K562 (cell line): ENCODE results near the gene HOTAIR. TPM values are rescaled to one million over a fixed set of nuclear protein-coding genes. Genes with fewer than 3 reads are reported as not detected.

ENCODE experiments used
- ATAC-seq: fragments of 200-7000 bp; cut with Tn5 transposase; 3 replicates; pipeline ENCODE4 v1.9.1; 2020; ENCODE audit warnings: moderate library complexity
- BruUV-seq: library from RNA; stranded (reverse); fragments of 400-500 nt; replicated peaks from 2 replicates; lab custom pipeline; 2021; lab: Mats Ljungman, UMichigan
- CTCF ChIA-PET: fragments of 300-600 bp; formaldehyde crosslinking; extraction: SDS; loops from one replicate; lab custom pipeline; 2021; ENCODE audit warnings: low intra/inter-chr PET ratio; lab: Yijun Ruan, JAX
- POLR2A ChIA-PET: fragments of 300-600, 350-650 bp; sonication (Branson Sonifier 250); formaldehyde crosslinking; extraction: SDS; loops from one replicate; lab custom pipeline; 2021; ENCODE audit warnings: antibody characterized with exemption, inconsistent platforms; lab: Yijun Ruan, JAX
- DNase-seq, 4 experiments: peaks; one replicate each; pipeline versions ENCODE4 v3.0.0 to v3.0.0-alpha.2; 2011 to 2018; ENCODE audit warnings: low spot score in 3 of 4, mixed read lengths in 3 of 4; ENCODE audit errors: extremely low read depth in 1 of 4
- FAIRE-seq: peaks from 2 replicates; lab custom pipeline; 2011; peaks lifted over from hg19 to GRCh38; lab: Jason Lieb, UNC
- H2AFZ ChIP-seq: 2 replicates; pipeline ENCODE4 v1.6.0; 2011; ENCODE audit warnings: low read depth, low read length, control low read depth, inconsistent platforms
- H3K27ac ChIP-seq: fragments of 200-600 bp; 3 replicates; pipeline ENCODE4 v1.8.0; 2011; ENCODE audit warnings: low read depth, mild to moderate bottlenecking, control low read depth, inconsistent platforms, low read length, moderate library complexity, mixed read lengths; ENCODE audit errors: extremely low read depth
- H3K27me3 ChIP-seq, 2 experiments: fragments of 300-600 bp in 1 of 2; 2 replicates in 1 of 2; 3 replicates in 1 of 2; pipeline versions ENCODE4 v1.6.0 to v1.8.0; 2011; ENCODE audit warnings: inconsistent platforms in 2 of 2, low read length in 2 of 2, mild to moderate bottlenecking in 1 of 2, mixed read lengths in 1 of 2, moderate library complexity in 1 of 2; ENCODE audit not compliant: control insufficient read depth in 2 of 2, insufficient read depth in 2 of 2
- H3K36me3 ChIP-seq: fragments of 300-600 bp; 3 replicates; pipeline ENCODE4 v1.8.0; 2011; ENCODE audit warnings: mild to moderate bottlenecking, low read length, inconsistent platforms; ENCODE audit not compliant: control insufficient read depth, insufficient read depth
- H3K4me1 ChIP-seq, 2 experiments: fragments of 200-600 bp in 1 of 2; replicated peaks in 1 of 2; 2 replicates in 1 of 2; 3 replicates in 1 of 2; pipeline versions ENCODE4 v1.5.1 to v1.8.0; 2011; ENCODE audit warnings: inconsistent platforms in 2 of 2, low read length in 2 of 2, mild to moderate bottlenecking in 1 of 2, mixed read lengths in 1 of 2, moderate library complexity in 1 of 2; ENCODE audit not compliant: control insufficient read depth in 2 of 2, insufficient read depth in 2 of 2
- H3K4me2 ChIP-seq: 2 replicates; pipeline ENCODE4 v1.6.1; 2011; ENCODE audit warnings: low read length, control low read depth, inconsistent platforms, mixed read lengths; ENCODE audit not compliant: insufficient read depth
- H3K4me3 ChIP-seq: fragments of 200-600 bp; sonication (generic), shearing (Covaris generic); 2 replicates; pipeline ENCODE4 v1.5.1; 2016; ENCODE audit warnings: control low read depth, inconsistent platforms
- H3K79me2 ChIP-seq: fragments of 200-600 bp; 3 replicates; pipeline ENCODE4 v1.8.0; 2011; ENCODE audit warnings: low read length, inconsistent platforms; ENCODE audit not compliant: control insufficient read depth, insufficient read depth
- H3K9ac ChIP-seq, 2 experiments: 2 replicates each; pipeline versions ENCODE4 v1.6.0 to v1.6.1; 2011; ENCODE audit warnings: low read depth in 2 of 2, low read length in 2 of 2, control low read depth in 1 of 2, inconsistent platforms in 1 of 2, mild to moderate bottlenecking in 1 of 2, mixed read lengths in 1 of 2; ENCODE audit not compliant: insufficient read depth in 1 of 2
- H3K9me1 ChIP-seq: one replicate; pipeline ENCODE4 v1.6.0; 2011; ENCODE audit warnings: inconsistent platforms, mild to moderate bottlenecking, low read length, moderate library complexity; ENCODE audit not compliant: control insufficient read depth, insufficient read depth
- H3K9me3 ChIP-seq: replicated peaks from 2 replicates; pipeline ENCODE4 v1.5.1; 2011; ENCODE audit warnings: low read depth, low read length, inconsistent platforms; ENCODE audit not compliant: control insufficient read depth, insufficient read depth
- H4K20me1 ChIP-seq: replicated peaks from 2 replicates; pipeline ENCODE4 v1.6.1; 2011; ENCODE audit warnings: low read length, inconsistent platforms, mixed read lengths; ENCODE audit not compliant: control insufficient read depth, insufficient read depth
- CBFA2T3 ChIP-seq: fragments of 450-650 bp; IDR thresholded peaks from 2 replicates; pipeline ENCODE4 v1.6.1; 2017
- CBX5 ChIP-seq: IDR thresholded peaks from 2 replicates; pipeline ENCODE4 v1.6.1; 2014; ENCODE audit warnings: low read depth, borderline replicate concordance
- CREB1 ChIP-seq, 2 experiments: sonication (generic) in 1 of 2; formaldehyde crosslinking in 1 of 2; IDR thresholded peaks; 2 replicates each; pipeline versions ENCODE4 v1.6.1 to v1.8.0; 2012 to 2022; ENCODE audit warnings: inconsistent platforms in 1 of 2, mild to moderate bottlenecking in 1 of 2, missing genetic modification reagents in 1 of 2, moderate library complexity in 1 of 2
- CREB3 ChIP-seq: fragments of 450-650 bp; conservative IDR thresholded peaks from 2 replicates; pipeline ENCODE4 v1.6.1; 2016; ENCODE audit warnings: missing genetic modification characterization, low read depth, mild to moderate bottlenecking, missing compliant biosample characterization, moderate library complexity
- DIDO1 ChIP-seq: fragments of 450-650 bp; IDR thresholded peaks from 2 replicates; pipeline ENCODE4 v1.6.1; 2016; ENCODE audit warnings: low read depth, missing biosample characterization, missing genetic modification characterization
- NR3C1 ChIP-seq: sonication (generic); formaldehyde crosslinking; IDR thresholded peaks from 2 replicates; pipeline ENCODE4 v1.8.1; 2022; ENCODE audit warnings: missing genetic modification reagents
- RAD21 ChIP-seq, 2 experiments: fragments of 250-450 bp in 1 of 2; fragments of 450-650 bp in 1 of 2; sonication (Bioruptor Pico) in 1 of 2; formaldehyde crosslinking in 1 of 2; IDR thresholded peaks in 1 of 2; conservative IDR thresholded peaks in 1 of 2; 2 replicates each; pipeline versions ENCODE4 v1.4.0 to v1.8.0; 2020 to 2022; ENCODE audit warnings: mild to moderate bottlenecking in 2 of 2, moderate library complexity in 1 of 2
- RERE ChIP-seq: sonication (generic); formaldehyde crosslinking; IDR thresholded peaks from 2 replicates; pipeline ENCODE4 v1.8.0; 2023; ENCODE audit warnings: missing genetic modification reagents, mild to moderate bottlenecking, borderline replicate concordance
- SNIP1 ChIP-seq: fragments of 450-650 bp; IDR thresholded peaks from 2 replicates; pipeline ENCODE4 v1.7.1; 2017; ENCODE audit warnings: low read depth, mild to moderate bottlenecking
- SRSF3 ChIP-seq: fragments of 200-400 bp; formaldehyde crosslinking; IDR thresholded peaks from 2 replicates; pipeline ENCODE4 v1.6.1; 2016; ENCODE audit warnings: mild to moderate bottlenecking, low read length, moderate library complexity; ENCODE audit not compliant: insufficient read depth
- SUPT5H ChIP-seq: fragments of 450-650 bp; IDR thresholded peaks from 2 replicates; pipeline ENCODE4 v1.6.1; 2016
- ZNF121 ChIP-seq: sonication (generic); formaldehyde crosslinking; conservative IDR thresholded peaks from 2 replicates; pipeline ENCODE4 v1.8.0; 2022; ENCODE audit warnings: missing genetic modification reagents
- WGBS: fragments of 100-300 bp; shearing (Covaris generic); methylation state at CpG from one replicate; pipeline ENCODE4 v1.1.6; 2016; ENCODE audit warnings: low coverage, mixed read lengths; ENCODE audit not compliant: insufficient coverage; ENCODE audit errors: missing lambda C conversion rate; 5-methylcytosine and 5-hydroxymethylcytosine counted together
- in situ Hi-C: fragments of 300-500 bp; cut with MboI; formaldehyde crosslinking; loops from 4 replicates; pipeline ENCODE4 v1.15.0; 2018; ENCODE audit warnings: inconsistent platforms, mixed read lengths
- intact Hi-C: fragments of 100-400 bp; cut with micrococcal nuclease; formaldehyde crosslinking; loops from 2 replicates; pipeline ENCODE4 v1.14.2; 2022
- polyA plus RNA-seq, 8 experiments: library from polyadenylated mRNA; depleted of rRNA in 4 of 8; stranded (reverse) in 5 of 8; unstranded in 3 of 8; fragments of >200 nt; fragmentation: Nextera tagmentation in 2 of 8; fragmentation: Illumina TruSeq in 1 of 8; extraction: Ambion mirVana in 2 of 8; extraction: Trizol in 1 of 8; gene quantifications; 2 replicates each; pipeline versions ENCODE4 v1.2.1 to v1.2.3, GENCODE V29; 2011 to 2014; ENCODE audit warnings: inconsistent platforms in 1 of 8, missing spikeins in 1 of 8
- total RNA-seq, 7 experiments: library from RNA; depleted of rRNA in 6 of 7; stranded (reverse); fragments of >200 nt in 6 of 7; fragmentation: Illumina TruSeq in 2 of 7; extraction: Trizol in 2 of 7; gene quantifications; 2 replicates each; pipeline versions ENCODE4 v1.2.1 to v1.2.3, GENCODE V29; 2011 to 2021; ENCODE audit warnings: low replicate concordance in 1 of 7
- TF ChIP-seq, protein P1 (sequence below): fragments of 450-650 bp; formaldehyde crosslinking; IDR thresholded peaks from 2 replicates; pipeline ENCODE4 v1.4.0; 2022; ENCODE audit warnings: mild to moderate bottlenecking, moderate library complexity

Gene HOTAIR
- total and polyA plus RNA-seq, 9 of the 15 experiments (the other 6 are each of a cell fraction or from before 2014, with no cell fraction given), result 0.04 TPM; not detected in 8

DNA sequence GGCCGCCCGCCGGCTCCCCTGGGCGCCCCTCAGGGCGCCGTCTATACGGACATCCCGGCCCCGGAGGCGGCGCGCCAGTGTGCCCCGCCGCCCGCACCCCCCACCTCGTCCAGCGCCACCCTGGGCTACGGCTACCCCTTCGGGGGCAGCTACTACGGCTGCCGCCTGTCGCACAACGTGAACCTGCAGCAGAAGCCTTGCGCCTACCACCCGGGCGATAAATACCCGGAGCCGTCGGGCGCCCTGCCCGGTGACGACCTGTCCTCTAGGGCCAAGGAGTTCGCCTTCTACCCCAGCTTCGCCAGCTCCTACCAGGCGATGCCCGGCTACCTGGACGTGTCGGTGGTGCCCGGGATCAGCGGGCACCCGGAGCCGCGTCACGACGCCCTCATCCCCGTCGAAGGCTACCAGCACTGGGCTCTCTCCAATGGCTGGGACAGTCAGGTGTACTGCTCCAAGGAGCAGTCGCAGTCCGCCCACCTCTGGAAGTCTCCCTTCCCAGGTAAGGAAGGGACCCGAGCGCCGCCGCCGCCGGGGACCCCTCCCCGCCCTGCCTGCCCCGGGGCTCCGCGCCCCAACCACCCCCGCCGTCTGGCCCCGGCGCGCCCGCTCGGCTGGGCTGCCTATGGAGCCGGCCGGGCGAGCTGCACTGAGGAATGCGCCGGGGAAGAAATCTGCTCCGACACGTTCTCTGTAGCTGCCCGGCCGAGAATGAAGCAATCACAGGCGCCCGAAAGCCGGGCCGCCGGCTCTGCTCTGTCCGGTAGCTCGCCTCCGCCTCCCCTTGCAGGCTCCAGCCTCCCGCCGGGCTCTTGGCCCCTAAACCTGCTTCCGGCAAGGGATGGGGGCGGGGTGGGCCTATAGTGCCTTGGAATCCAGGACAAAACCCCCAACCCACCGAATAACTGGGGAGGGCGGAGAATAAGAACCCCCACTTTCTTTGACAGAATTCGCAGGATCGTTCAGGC, 35.3 kb downstream of the HOTAIR start:
- Histone ChIP-seq H3K9me3 (no peaks in the 10 kb centered on the region), H3K4me2 (0 out of 2 replicates have a peak overlapping the region, but pooled peaks have one; percentile 62), H3K9ac (peak overlapping the region in 1 of 2 experiments; percentile 85; a peak in 2 of 4 replicates), H3K27ac (no peak overlapping the region), H3K79me2 (no peaks in the 10 kb centered on the region), H3K36me3 (no peaks in the 10 kb centered on the region), H2AFZ (no peak overlapping the region; the same call in 1 of the 2 replicates), H4K20me1 (no peaks in the 10 kb centered on the region), H3K4me1 (peaks cover 0 to 24% of the 10 kb centered on the region in 2 experiments; a peak in 2 of 5 replicates), H3K9me1 (no peaks in the 10 kb centered on the region), H3K4me3 (peak overlapping the region; percentile 15; the same call in 1 of the 2 replicates), H3K27me3 (peaks cover 33 to 60% of the 10 kb centered on the region in 2 experiments)
- intact Hi-C loops, result no loop called here
- 32% methylated on average over 45 of the region's 91 CpGs for WGBS
- DNase-seq, result no peak
- ChIA-PET POLR2A (interaction anchor here (0.6 to 1.1 kb wide), 3 partner anchors 9 to 18 kb away, joined by 3 to 6 read pairs (median 3); partner anchors contain the start of gene HOXC12), CTCF (interaction anchor here (0.6 kb wide), 1 partner anchor 8 kb away, joined by 8 read pairs; no protein-coding TSS in a partner anchor)
- FAIRE-seq, result no peak
- BruUV-seq, result no TSS peak
- in situ Hi-C loops, result no loop called here
- no peak for ATAC-seq
- TF ChIP-seq CREB1 (IDR thresholded peaks at IDR 0.05) (no peak), CREB1 (CRISPR knock-in tag; IDR thresholded peaks at IDR 0.05) (no peak), DIDO1 (tag) (no peak), SNIP1 (no peak), CBFA2T3 (no peak), CREB3 (tag) (no peak), ZNF121 (CRISPR knock-in tag) (no peak), SUPT5H (no peak), RERE (no peak), SRSF3 (no peak), NR3C1 (CRISPR knock-in tag) (no peak), RAD21 (CRISPR knock-in tag; conservative IDR thresholded peaks at IDR 0.05 in 1 of 2, IDR thresholded peaks at IDR 0.05 in 1 of 2) (no peak), CBX5 (no peak)
- TF ChIP-seq, protein P1, sequence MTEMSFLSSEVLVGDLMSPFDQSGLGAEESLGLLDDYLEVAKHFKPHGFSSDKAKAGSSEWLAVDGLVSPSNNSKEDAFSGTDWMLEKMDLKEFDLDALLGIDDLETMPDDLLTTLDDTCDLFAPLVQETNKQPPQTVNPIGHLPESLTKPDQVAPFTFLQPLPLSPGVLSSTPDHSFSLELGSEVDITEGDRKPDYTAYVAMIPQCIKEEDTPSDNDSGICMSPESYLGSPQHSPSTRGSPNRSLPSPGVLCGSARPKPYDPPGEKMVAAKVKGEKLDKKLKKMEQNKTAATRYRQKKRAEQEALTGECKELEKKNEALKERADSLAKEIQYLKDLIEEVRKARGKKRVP (CRISPR knock-in tag), result no peak
